ENCODE measurements around the gene ZBTB16.

Gene ZBTB16

GRCh38 chr11:114084414-114084813, 24.9 kb downstream of the ZBTB16 start:
- TF ChIP-seq CTCF (IDR thresholded peaks at IDR 0.05; ENCODE audit: extremely low read depth, missing control alignments) = no peak
- no peak for DNase-seq (ENCODE audit: low spot score)

- DNase-seq (ENCODE audit: low spot score) = no peak
- TF ChIP-seq CTCF (IDR thresholded peaks at IDR 0.05; ENCODE audit: extremely low read depth, missing control alignments) = no peak
Observed at GRCh38 chr11:114085965-114086793, 26.7 kb downstream of the ZBTB16 start.

GRCh38 chr11:114087025-114087424, 27.5 kb downstream of the ZBTB16 start:
- TF ChIP-seq CTCF (IDR thresholded peaks at IDR 0.05; ENCODE audit: extremely low read depth, missing control alignments) = no peak
- no peak for DNase-seq (ENCODE audit: low spot score)

GRCh38 chr11:114088216-114088615, 28.7 kb downstream of the ZBTB16 start:
- TF ChIP-seq CTCF (IDR thresholded peaks at IDR 0.05; ENCODE audit: extremely low read depth, missing control alignments) = no peak
- no peak for DNase-seq (ENCODE audit: low spot score)

- no peak for TF ChIP-seq CTCF (IDR thresholded peaks at IDR 0.05; ENCODE audit: extremely low read depth, missing control alignments)
- DNase-seq (ENCODE audit: low spot score) = no peak
Observed at GRCh38 chr11:114088836-114089235, 29.3 kb downstream of the ZBTB16 start.

- DNase-seq (ENCODE audit: low spot score) = no peak
- no peak for TF ChIP-seq CTCF (IDR thresholded peaks at IDR 0.05; ENCODE audit: extremely low read depth, missing control alignments)
Observed at GRCh38 chr11:114089748-114090147, 30.2 kb downstream of the ZBTB16 start.

GRCh38 chr11:114090225-114090910, 30.9 kb downstream of the ZBTB16 start:
- no peak for DNase-seq (ENCODE audit: low spot score)
- TF ChIP-seq CTCF (IDR thresholded peaks at IDR 0.05; ENCODE audit: extremely low read depth, missing control alignments) = no peak
